Astrocyte (in vitro differentiated cells and primary cell): ENCODE measurements around the gene SLC22A14. TPM values are rescaled to one million over a fixed set of nuclear protein-coding genes. Genes with fewer than 3 reads are reported as not detected.

Experiments
- DNase-seq: peaks from one replicate; pipeline ENCODE4 v3.0.0-alpha.2; 2010; ENCODE audit warnings: low read depth
- FAIRE-seq: peaks from 2 replicates; lab custom pipeline; 2011; peaks lifted over from hg19 to GRCh38; lab: Jason Lieb, UNC
- H2AFZ ChIP-seq: 2 replicates; pipeline ENCODE4 v1.6.0; 2012; ENCODE audit warnings: low read depth, low read length, inconsistent platforms
- H3K27ac ChIP-seq: 2 replicates; pipeline ENCODE4 v1.5.1; 2011; ENCODE audit warnings: low read depth, low read length, inconsistent platforms
- H3K27me3 ChIP-seq: 2 replicates; pipeline ENCODE4 v1.6.0; 2011; ENCODE audit warnings: low read length, inconsistent platforms; ENCODE audit not compliant: insufficient read depth
- H3K36me3 ChIP-seq: 2 replicates; pipeline ENCODE4 v1.5.1; 2011; ENCODE audit warnings: low read length, inconsistent platforms; ENCODE audit not compliant: insufficient read depth
- H3K4me1 ChIP-seq: 2 replicates; pipeline ENCODE4 v1.5.1; 2011; ENCODE audit warnings: low read length, inconsistent platforms; ENCODE audit not compliant: insufficient read depth
- H3K4me2 ChIP-seq: 2 replicates; pipeline ENCODE4 v1.6.0; 2012; ENCODE audit warnings: low read length, inconsistent platforms
- H3K4me3 ChIP-seq: 2 replicates; pipeline ENCODE4 v1.5.1; 2011; ENCODE audit warnings: low read depth, mild to moderate bottlenecking, low read length, inconsistent platforms; ENCODE audit not compliant: insufficient read depth
- H3K79me2 ChIP-seq: 2 replicates; pipeline ENCODE4 v1.6.0; 2012; ENCODE audit warnings: mild to moderate bottlenecking, low read length, inconsistent platforms; ENCODE audit not compliant: insufficient read depth
- H3K9ac ChIP-seq: 2 replicates; pipeline ENCODE4 v1.6.0; 2012; ENCODE audit warnings: mild to moderate bottlenecking, low read length, inconsistent platforms
- H3K9me3 ChIP-seq: 2 replicates; pipeline ENCODE4 v1.5.1; 2012; ENCODE audit warnings: low read depth, mild to moderate bottlenecking, low read length, inconsistent platforms; ENCODE audit not compliant: insufficient read depth
- H4K20me1 ChIP-seq: 2 replicates; pipeline ENCODE4 v1.6.0; 2012; ENCODE audit warnings: low read length, inconsistent platforms; ENCODE audit not compliant: insufficient read depth
- H3K27ac Mint-ChIP-seq: one replicate; pipeline ENCODE4 v1.8.0; 2021; ENCODE audit warnings: mild to moderate bottlenecking, mixed read lengths; ENCODE audit not compliant: unreplicated experiment
- H3K27me3 Mint-ChIP-seq: one replicate; pipeline ENCODE4 v1.8.0; 2021; ENCODE audit warnings: low read depth, mixed read lengths; ENCODE audit not compliant: unreplicated experiment
- H3K36me3 Mint-ChIP-seq: one replicate; pipeline ENCODE4 v1.8.0; 2021; ENCODE audit warnings: low read depth, mixed read lengths; ENCODE audit not compliant: unreplicated experiment
- H3K4me1 Mint-ChIP-seq: one replicate; pipeline ENCODE4 v1.8.0; 2021; ENCODE audit warnings: low read depth, mixed read lengths; ENCODE audit not compliant: unreplicated experiment
- H3K4me3 Mint-ChIP-seq: one replicate; pipeline ENCODE4 v1.8.0; 2021; ENCODE audit warnings: mild to moderate bottlenecking, moderate library complexity, mixed read lengths; ENCODE audit not compliant: unreplicated experiment
- H3K9me3 Mint-ChIP-seq: one replicate; pipeline ENCODE4 v1.8.0; 2021; ENCODE audit warnings: mild to moderate bottlenecking, mixed read lengths; ENCODE audit not compliant: unreplicated experiment
- CTCF ChIP-seq: IDR thresholded peaks from 2 replicates; pipeline ENCODE4 v1.5.1; 2011; ENCODE audit warnings: low read depth, mild to moderate bottlenecking, inconsistent platforms, low read length, moderate library complexity; ENCODE audit not compliant: insufficient read depth
- EZH2 ChIP-seq: IDR thresholded peaks from 2 replicates; pipeline ENCODE4 v1.6.1; 2012; ENCODE audit warnings: mild to moderate bottlenecking, low read length, inconsistent platforms; ENCODE audit not compliant: insufficient read depth
- total RNA-seq: library from RNA; stranded (reverse); gene quantifications from 2 replicates; pipeline ENCODE4 v1.2.1, GENCODE V29; 2021

SLC22A14 gene
- total RNA-seq, 1 donor from 2014 or later, result 0.45 TPM

DNA sequence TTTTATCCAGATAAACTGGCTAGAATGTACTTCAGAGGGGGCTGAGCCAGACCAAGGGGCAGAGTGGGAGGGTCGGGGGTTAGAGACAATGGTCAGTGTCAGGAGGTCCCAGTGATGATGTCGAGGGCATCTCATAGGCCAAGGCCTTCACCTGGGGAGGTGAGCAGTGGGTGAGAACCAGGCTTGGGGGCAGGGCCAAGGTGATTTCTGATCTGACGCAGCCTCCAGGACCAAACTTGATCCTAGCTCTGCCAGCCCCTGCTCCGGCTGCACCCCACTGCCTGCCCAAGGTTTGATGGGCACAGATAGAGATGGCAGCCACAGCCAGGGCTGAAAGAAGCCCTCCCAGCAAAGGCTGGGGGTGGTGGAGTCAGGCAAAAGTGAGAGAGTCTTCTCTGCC, 79.4 kb downstream of the SLC22A14 start:
- Histone ChIP-seq H3K4me2 (no peak overlapping the region), H3K4me3 (no peak overlapping the region), H2AFZ (no peak overlapping the region), H4K20me1 (no peaks in the 10 kb centered on the region), H3K9me3 (no peaks in the 10 kb centered on the region), H3K4me1 (no peaks in the 10 kb centered on the region), H3K27me3 (no peaks in the 10 kb centered on the region), H3K36me3 (no peaks in the 10 kb centered on the region), H3K79me2 (no peaks in the 10 kb centered on the region), H3K27ac (no peak overlapping the region), H3K9ac (no peak overlapping the region)
- Mint-ChIP-seq H3K27ac (no peak overlapping the region), H3K36me3 (peaks cover 12% of the 10 kb centered on the region), H3K4me3 (no peak overlapping the region), H3K9me3 (no peaks in the 10 kb centered on the region), H3K4me1 (no peaks in the 10 kb centered on the region), H3K27me3 (no peaks in the 10 kb centered on the region)
- DNase-seq, result no peak
- FAIRE-seq, result no peak
- no peak for TF ChIP-seq EZH2
- no peak for TF ChIP-seq CTCF

DNA sequence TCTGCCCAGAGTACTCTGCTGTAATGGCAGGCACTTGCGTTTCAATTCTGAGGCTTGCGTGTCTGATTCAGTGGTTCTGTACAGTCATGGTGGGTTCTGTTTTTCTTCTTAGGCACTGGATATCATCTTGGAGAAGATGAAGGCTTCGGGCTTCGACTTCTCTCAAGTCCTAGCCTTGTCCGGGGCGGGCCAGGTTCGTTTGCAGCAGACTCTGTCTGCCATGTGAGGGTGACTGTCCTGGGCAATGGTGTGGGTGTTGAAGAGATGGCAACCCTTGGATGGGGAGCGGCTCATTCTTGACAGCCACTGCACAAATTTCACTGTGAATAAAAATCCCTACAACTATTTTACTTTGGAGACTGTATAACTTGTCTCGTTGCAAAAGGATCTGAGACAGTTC, 80.7 kb downstream of the SLC22A14 start:
- no peaks in the 10 kb centered on the region for H3K27me3 ChIP-seq
- no peaks in the 10 kb centered on the region for H3K36me3 ChIP-seq
- H3K9ac ChIP-seq, result no peak overlapping the region
- H3K4me3 ChIP-seq, result no peak overlapping the region
- FAIRE-seq, result no peak
- Mint-ChIP-seq H3K4me1 (no peaks in the 10 kb centered on the region), H3K27me3 (no peaks in the 10 kb centered on the region), H3K9me3 (no peaks in the 10 kb centered on the region), H3K4me3 (no peak overlapping the region), H3K36me3 (peaks cover 15% of the 10 kb centered on the region), H3K27ac (no peak overlapping the region)
- no peak overlapping the region for H3K27ac ChIP-seq
- TF ChIP-seq EZH2 (no peak), CTCF (no peak)
- no peaks in the 10 kb centered on the region for H3K79me2 ChIP-seq
- H2AFZ ChIP-seq, result no peak overlapping the region
- H3K9me3 ChIP-seq, result no peaks in the 10 kb centered on the region
- no peaks in the 10 kb centered on the region for H3K4me1 ChIP-seq
- no peak overlapping the region for H3K4me2 ChIP-seq
- no peaks in the 10 kb centered on the region for H4K20me1 ChIP-seq
- DNase-seq, result no peak

GRCh38 chr3:38364721-38365400, 82.8 kb downstream of the SLC22A14 start:
- H3K9ac ChIP-seq, result no peak overlapping the region
- H3K9me3 ChIP-seq, result no peaks in the 10 kb centered on the region
- H3K4me1 Mint-ChIP-seq, result no peaks in the 10 kb centered on the region
- no peaks in the 10 kb centered on the region for H3K27me3 Mint-ChIP-seq
- peaks cover 8% of the 10 kb centered on the region for H3K9me3 Mint-ChIP-seq
- H2AFZ ChIP-seq, result no peak overlapping the region
- TF ChIP-seq EZH2, result no peak
- TF ChIP-seq CTCF, result no peak
- no peaks in the 10 kb centered on the region for H3K4me1 ChIP-seq
- H3K4me2 ChIP-seq, result no peak overlapping the region
- H3K4me3 ChIP-seq, result no peak overlapping the region
- H3K27ac Mint-ChIP-seq, result no peak overlapping the region
- DNase-seq (no peak), FAIRE-seq (no peak)
- no peak overlapping the region for H3K27ac ChIP-seq
- H3K4me3 Mint-ChIP-seq, result no peak overlapping the region
- H4K20me1 ChIP-seq, result no peaks in the 10 kb centered on the region
- H3K27me3 ChIP-seq, result no peaks in the 10 kb centered on the region
- peaks cover 19% of the 10 kb centered on the region for H3K36me3 Mint-ChIP-seq
- peaks cover 2% of the 10 kb centered on the region for H3K36me3 ChIP-seq
- H3K79me2 ChIP-seq, result no peaks in the 10 kb centered on the region
